ENCODE data around the gene LRRC7. TPM values are rescaled to one million over a fixed set of nuclear protein-coding genes. Genes with fewer than 3 reads are reported as not detected.

LRRC7 gene
- total and polyA plus RNA-seq, 2 of the 8 experiments (the other 6 are each of a cell fraction or from before 2014, with no cell fraction given): 0.03 to 0.17 TPM

- no peak for TF ChIP-seq BCL11A (IDR thresholded peaks at IDR 0.05; ENCODE audit: low read depth in 2 of 2, low read length in 2 of 2)
Measured at GRCh38 chr1:70072231-70072751, 504.6 kb downstream of the LRRC7 start (continued).
